NB4 (cell line): Measurements from ENCODE around the gene OXSM.

ENCODE experiments used
- DNase-seq: peaks from one replicate; pipeline ENCODE4 v3.0.0; 2010; ENCODE audit warnings: low read depth
- H3K4me3 ChIP-seq: one replicate; pipeline ENCODE4 v1.5.1; 2011; ENCODE audit warnings: mild to moderate bottlenecking, low read depth, low read length, moderate library complexity
- CTCF ChIP-seq: IDR thresholded peaks from one replicate; pipeline ENCODE4 v1.5.1; 2012; ENCODE audit warnings: low read depth, low read length
- MAX ChIP-seq: IDR thresholded peaks from 2 replicates; pipeline ENCODE4 v1.6.1; 2011; ENCODE audit warnings: low read depth, low read length
- MYC ChIP-seq: IDR thresholded peaks from 2 replicates; pipeline ENCODE4 v1.6.1; 2011; ENCODE audit warnings: low read depth, low read length
- POLR2A ChIP-seq: IDR thresholded peaks from 2 replicates; pipeline ENCODE4 v1.6.1; 2011; ENCODE audit warnings: mild to moderate bottlenecking; ENCODE audit not compliant: insufficient read length; ENCODE audit errors: extremely low read depth

OXSM gene

GRCh38 chr3:25821746-25822573 is 32.1 kb downstream of the OXSM start:
- DNase-seq, result no peak

GRCh38 chr3:25823314-25823713 is 33.4 kb downstream of the OXSM start:
- DNase-seq, result no peak
- no peak overlapping the region for H3K4me3 ChIP-seq
- TF ChIP-seq CTCF, result no peak

More at GRCh38 chr3:25821746-25822573, 32.1 kb downstream of the OXSM start:
- no peak for TF ChIP-seq POLR2A
- no peak for TF ChIP-seq MYC
- TF ChIP-seq MAX, result no peak
- TF ChIP-seq CTCF, result no peak
- no peak overlapping the region for H3K4me3 ChIP-seq

GRCh38 chr3:25826510-25826909 is 36.6 kb downstream of the OXSM start:
- no peak overlapping the region for H3K4me3 ChIP-seq
- DNase-seq, result no peak
- TF ChIP-seq POLR2A (no peak), MYC (no peak), MAX (no peak), CTCF (no peak)

- TF ChIP-seq MAX, result no peak
- TF ChIP-seq CTCF, result no peak
- TF ChIP-seq POLR2A, result no peak
- TF ChIP-seq MYC, result no peak
- DNase-seq, result no peak
- H3K4me3 ChIP-seq, result no peak overlapping the region
Observed at GRCh38 chr3:25830373-25831280, 40.7 kb downstream of the OXSM start.

- TF ChIP-seq CTCF (peak; percentile 41), POLR2A (no peak), MYC (no peak), MAX (no peak)
- no peak overlapping the region for H3K4me3 ChIP-seq
- DNase-seq, result peak; percentile 75
Observed at GRCh38 chr3:25831578-25831977, 41.7 kb downstream of the OXSM start.
